HEK293 (cell line): ENCODE measurements around the gene SPC25.

ENCODE experiments used
- CTCF ChIA-PET: fragments of 350-600 bp; formaldehyde crosslinking; extraction: SDS; loops from one replicate; lab custom pipeline; 2021; ENCODE audit warnings: antibody characterized with exemption; lab: Yijun Ruan, JAX
- POLR2A ChIA-PET: fragments of 300-600 bp; formaldehyde crosslinking; extraction: SDS; loops from one replicate; lab custom pipeline; 2020; ENCODE audit warnings: antibody characterized with exemption, inconsistent platforms; lab: Yijun Ruan, JAX
- H3K27ac ChIP-seq: fragments of 200-500 bp; sonication (Bioruptor generic); 2 replicates; pipeline ENCODE4 v1.5.1; 2014; ENCODE audit warnings: low read depth, low read length, control low read depth, inconsistent platforms; ENCODE audit errors: extremely low read depth
- H3K36me3 ChIP-seq, 2 experiments: fragments of 200-500 bp in 1 of 2; sonication (Bioruptor generic) in 1 of 2; 1 replicate in 1 of 2; 2 replicates in 1 of 2; pipeline ENCODE4 v1.5.1; 2014 to 2017; ENCODE audit warnings: inconsistent platforms in 2 of 2, low read length in 2 of 2; ENCODE audit not compliant: control insufficient read depth in 2 of 2, insufficient read depth in 1 of 2
- H3K4me1 ChIP-seq: fragments of 200-500 bp; sonication (Bioruptor generic); 2 replicates; pipeline ENCODE4 v1.5.1; 2014; ENCODE audit warnings: mild to moderate bottlenecking, low read length, inconsistent platforms; ENCODE audit not compliant: control insufficient read depth, insufficient read depth
- H3K4me3 ChIP-seq: 2 replicates; pipeline ENCODE4 v1.5.1; 2011; ENCODE audit warnings: low read depth, mild to moderate bottlenecking, control low read depth, low read length, moderate library complexity
- H3K9me3 ChIP-seq: fragments of 200-500 bp; sonication (Bioruptor generic); 2 replicates; pipeline ENCODE4 v1.5.1; 2014; ENCODE audit warnings: low read depth, low read length, inconsistent platforms; ENCODE audit not compliant: control insufficient read depth, insufficient read depth
- GLIS1 ChIP-seq: fragments of 450-650 bp; formaldehyde crosslinking; IDR thresholded peaks from 2 replicates; pipeline ENCODE4 v1.5.1; 2016; ENCODE audit warnings: missing biosample characterization, missing genetic modification characterization
- GLIS2 ChIP-seq: fragments of 450-650 bp; formaldehyde crosslinking; IDR thresholded peaks from 2 replicates; pipeline ENCODE4 v1.5.1; 2016; ENCODE audit warnings: missing biosample characterization, missing genetic modification characterization
- IKZF3 ChIP-seq: fragments of 450-650 bp; IDR thresholded peaks from 2 replicates; pipeline ENCODE4 v1.5.0; 2018; ENCODE audit warnings: missing biosample characterization, mild to moderate bottlenecking, missing genetic modification characterization, moderate library complexity
- PRDM10 ChIP-seq: fragments of 450-650 bp; formaldehyde crosslinking; IDR thresholded peaks from 2 replicates; pipeline ENCODE4 v1.5.1; 2016; ENCODE audit warnings: missing biosample characterization, missing genetic modification characterization
- RBAK ChIP-seq: fragments of 450-650 bp; formaldehyde crosslinking; IDR thresholded peaks from 2 replicates; pipeline ENCODE4 v1.5.1; 2016; ENCODE audit warnings: missing biosample characterization, missing genetic modification characterization
- YY1 ChIP-seq: fragments of 450-650 bp; formaldehyde crosslinking; IDR thresholded peaks from 2 replicates; pipeline ENCODE4 v1.5.1; 2018; ENCODE audit warnings: missing biosample characterization, missing genetic modification characterization
- ZBTB26 ChIP-seq: fragments of 450-650 bp; formaldehyde crosslinking; optimal IDR thresholded peaks from 2 replicates; pipeline ENCODE3; 2016; ENCODE audit warnings: missing biosample characterization, mild to moderate bottlenecking, missing genetic modification characterization
- ZFP69B ChIP-seq: fragments of 450-650 bp; formaldehyde crosslinking; IDR thresholded peaks from 2 replicates; pipeline ENCODE4 v1.5.1; 2016; ENCODE audit warnings: missing biosample characterization, missing genetic modification characterization
- ZNF121 ChIP-seq: fragments of 450-650 bp; formaldehyde crosslinking; IDR thresholded peaks from 2 replicates; pipeline ENCODE4 v1.5.1; 2016; ENCODE audit warnings: missing biosample characterization, missing genetic modification characterization
- ZNF169 ChIP-seq: fragments of 450-650 bp; formaldehyde crosslinking; IDR thresholded peaks from 2 replicates; pipeline ENCODE4 v1.5.1; 2016; ENCODE audit warnings: missing biosample characterization, missing genetic modification characterization
- ZNF2 ChIP-seq: fragments of 450-650 bp; formaldehyde crosslinking; IDR thresholded peaks from 2 replicates; pipeline ENCODE4 v1.5.1; 2016; ENCODE audit warnings: missing biosample characterization, missing genetic modification characterization
- ZNF223 ChIP-seq: fragments of 450-650 bp; formaldehyde crosslinking; IDR thresholded peaks from 2 replicates; pipeline ENCODE4 v1.5.1; 2016; ENCODE audit warnings: missing biosample characterization, missing genetic modification characterization
- ZNF266 ChIP-seq: fragments of 450-650 bp; formaldehyde crosslinking; IDR thresholded peaks from 2 replicates; pipeline ENCODE4 v1.5.1; 2016; ENCODE audit warnings: missing biosample characterization, missing genetic modification characterization, low read depth
- ZNF350 ChIP-seq: fragments of 450-650 bp; formaldehyde crosslinking; IDR thresholded peaks from 2 replicates; pipeline ENCODE4 v1.5.0; 2017; ENCODE audit warnings: missing biosample characterization, mild to moderate bottlenecking, missing genetic modification characterization
- ZNF362 ChIP-seq: fragments of 450-650 bp; formaldehyde crosslinking; IDR thresholded peaks from 2 replicates; pipeline ENCODE4 v1.5.1; 2016; ENCODE audit warnings: missing biosample characterization, missing genetic modification characterization
- ZNF423 ChIP-seq: fragments of 450-650 bp; formaldehyde crosslinking; IDR thresholded peaks from 2 replicates; pipeline ENCODE4 v1.5.1; 2016; ENCODE audit warnings: missing biosample characterization, missing genetic modification characterization
- ZNF561 ChIP-seq: fragments of 450-650 bp; IDR thresholded peaks from 2 replicates; pipeline ENCODE4 v1.5.1; 2018; ENCODE audit warnings: missing biosample characterization, missing genetic modification characterization, borderline replicate concordance
- ZNF623 ChIP-seq: fragments of 450-650 bp; formaldehyde crosslinking; IDR thresholded peaks from 2 replicates; pipeline ENCODE4 v1.5.1; 2016; ENCODE audit warnings: missing biosample characterization, missing genetic modification characterization
- ZNF645 ChIP-seq: fragments of 450-650 bp; formaldehyde crosslinking; IDR thresholded peaks from 2 replicates; pipeline ENCODE4; 2016; ENCODE audit warnings: missing biosample characterization, missing genetic modification characterization
- ZNF664 ChIP-seq: fragments of 450-650 bp; formaldehyde crosslinking; IDR thresholded peaks from 2 replicates; pipeline ENCODE4 v1.5.1; 2016; ENCODE audit warnings: missing biosample characterization, missing genetic modification characterization
- ZNF677 ChIP-seq: fragments of 450-650 bp; IDR thresholded peaks from 2 replicates; pipeline ENCODE4 v1.5.0; 2018; ENCODE audit warnings: missing biosample characterization, mild to moderate bottlenecking, missing genetic modification characterization, moderate library complexity
- ZNF692 ChIP-seq: fragments of 450-650 bp; formaldehyde crosslinking; IDR thresholded peaks from 2 replicates; pipeline ENCODE4 v1.5.1; 2016; ENCODE audit warnings: missing biosample characterization, missing genetic modification characterization
- ZNF776 ChIP-seq: fragments of 450-650 bp; formaldehyde crosslinking; IDR thresholded peaks from 2 replicates; pipeline ENCODE4 v1.5.0; 2017; ENCODE audit warnings: missing biosample characterization, missing genetic modification characterization, borderline replicate concordance

SPC25 gene

GRCh38 chr2:168894101-168894500 is 3.9 kb upstream of the SPC25 start (continued):
- no peak for TF ChIP-seq ZNF677
- TF ChIP-seq YY1, result no peak
- no peak for TF ChIP-seq ZFP69B
- TF ChIP-seq ZNF362 (tag by site-specific recombination), result no peak
- TF ChIP-seq, all 188 proteins: peak for 0

- ChIA-PET POLR2A (no interaction called here), CTCF (no interaction called here)
- TF ChIP-seq ZNF223 (tag by site-specific recombination) (no peak), GLIS1 (tag by site-specific recombination) (no peak), ZNF623 (no peak), RBAK (tag by site-specific recombination) (no peak)
Measured at GRCh38 chr2:168892327-168892726, 2.1 kb upstream of the SPC25 start.

GRCh38 chr2:168889635-168890005 is 610 bp downstream of the SPC25 start:
- no peaks in the 10 kb centered on the region for H3K9me3 ChIP-seq
- ChIA-PET POLR2A (interaction anchor here (1.0 to 1.1 kb wide), 2 partner anchors 9 to 20 kb away, joined by 3 to 4 read pairs; no protein-coding TSS in a partner anchor), CTCF (interaction anchor here (0.9 kb wide), 1 partner anchor 32 kb away, joined by 4 read pairs; no protein-coding TSS in a partner anchor)
- H3K36me3 ChIP-seq, result peaks cover 9 to 37% of the 10 kb centered on the region in 2 experiments; a peak in 2 of 3 replicates
- TF ChIP-seq ZNF561 (tag by site-specific recombination), result no peak
- H3K27ac ChIP-seq, result peak overlapping the region; percentile 11; the same call in 1 of the 2 replicates
- no peaks in the 10 kb centered on the region for H3K4me1 ChIP-seq
- peak overlapping the region; percentile 88 for H3K4me3 ChIP-seq

More at GRCh38 chr2:168892327-168892726, 2.1 kb upstream of the SPC25 start:
- no peaks in the 10 kb centered on the region for H3K9me3 ChIP-seq
- H3K4me3 ChIP-seq, result no peak overlapping the region
- no peak overlapping the region for H3K27ac ChIP-seq
- H3K36me3 ChIP-seq, result peaks cover 5 to 12% of the 10 kb centered on the region in 2 experiments; a peak in 2 of 3 replicates
- no peaks in the 10 kb centered on the region for H3K4me1 ChIP-seq

GRCh38 chr2:168884975-168885374 is 5.3 kb downstream of the SPC25 start:
- Histone ChIP-seq H3K4me3 (no peak overlapping the region), H3K27ac (no peak overlapping the region), H3K9me3 (no peaks in the 10 kb centered on the region), H3K4me1 (no peaks in the 10 kb centered on the region), H3K36me3 (peaks cover 14 to 46% of the 10 kb centered on the region in 2 experiments; a peak in 2 of 3 replicates)
- CTCF ChIA-PET, result no interaction called here
- POLR2A ChIA-PET, result no interaction called here
- TF ChIP-seq IKZF3 (no peak), ZNF692 (tag by site-specific recombination) (no peak), ZNF169 (no peak), GLIS2 (tag by site-specific recombination) (no peak), ZNF350 (tag by site-specific recombination) (no peak), ZNF776 (tag by site-specific recombination) (no peak), ZNF2 (tag by site-specific recombination) (no peak), ZBTB26 (tag by site-specific recombination) (no peak), ZNF664 (tag by site-specific recombination) (no peak), ZNF645 (tag by site-specific recombination) (no peak), PRDM10 (tag by site-specific recombination) (no peak), ZNF266 (tag by site-specific recombination) (no peak), ZNF423 (tag by site-specific recombination) (no peak), ZNF121 (tag by site-specific recombination) (no peak)
